Measurements from ENCODE around the gene ANKRD39.

- no peak for TF ChIP-seq CTCF (IDR thresholded peaks at IDR 0.05)
- no peak for TF ChIP-seq POLR2AphosphoS5 (IDR thresholded peaks at IDR 0.05)
- no peak for TF ChIP-seq POLR2A (IDR thresholded peaks at IDR 0.05)
Measured at GRCh38 chr2:96809951-96810782, 47.6 kb downstream of the ANKRD39 start.
